ENCODE measurements around the gene GPR146.

GRCh38 chr7:1022801-1023465, 21.4 kb upstream of the GPR146 start:
- TF ChIP-seq NFYB (CRISPR knock-in tag; conservative IDR thresholded peaks at IDR 0.05; ENCODE audit: low read depth) (no peak), CTCF (IDR thresholded peaks at IDR 0.05) (no peak)
